Measurements from ENCODE around the gene MFSD6.
"Not testable (repeated sequence)": the region's sequence is repeated elsewhere in the genome, so short reads cannot be mapped to it uniquely, and the experiment has no call there.

Gene MFSD6

DNA sequence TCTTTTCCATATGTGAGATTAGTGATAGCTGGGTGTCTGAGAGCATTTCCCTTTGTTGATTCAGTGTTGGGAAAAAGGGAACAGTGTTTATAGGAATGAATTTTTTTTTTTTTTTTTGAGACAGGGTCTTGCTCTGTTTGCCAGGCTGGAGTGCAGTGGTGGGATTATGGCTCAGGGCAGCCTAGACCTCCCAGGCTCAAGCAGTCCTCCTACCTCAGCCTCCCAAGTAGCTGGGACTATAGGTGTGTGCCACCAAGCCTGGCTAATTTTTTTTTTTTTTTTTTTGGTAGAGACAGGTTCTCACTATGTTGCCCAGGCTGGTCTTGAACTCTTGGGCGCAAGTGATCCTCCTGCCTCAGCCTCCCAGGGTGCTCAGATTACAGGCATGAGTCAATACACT is 60.2 kb downstream of the MFSD6 start:
- DNase-seq = not testable (repeated sequence)

DNA sequence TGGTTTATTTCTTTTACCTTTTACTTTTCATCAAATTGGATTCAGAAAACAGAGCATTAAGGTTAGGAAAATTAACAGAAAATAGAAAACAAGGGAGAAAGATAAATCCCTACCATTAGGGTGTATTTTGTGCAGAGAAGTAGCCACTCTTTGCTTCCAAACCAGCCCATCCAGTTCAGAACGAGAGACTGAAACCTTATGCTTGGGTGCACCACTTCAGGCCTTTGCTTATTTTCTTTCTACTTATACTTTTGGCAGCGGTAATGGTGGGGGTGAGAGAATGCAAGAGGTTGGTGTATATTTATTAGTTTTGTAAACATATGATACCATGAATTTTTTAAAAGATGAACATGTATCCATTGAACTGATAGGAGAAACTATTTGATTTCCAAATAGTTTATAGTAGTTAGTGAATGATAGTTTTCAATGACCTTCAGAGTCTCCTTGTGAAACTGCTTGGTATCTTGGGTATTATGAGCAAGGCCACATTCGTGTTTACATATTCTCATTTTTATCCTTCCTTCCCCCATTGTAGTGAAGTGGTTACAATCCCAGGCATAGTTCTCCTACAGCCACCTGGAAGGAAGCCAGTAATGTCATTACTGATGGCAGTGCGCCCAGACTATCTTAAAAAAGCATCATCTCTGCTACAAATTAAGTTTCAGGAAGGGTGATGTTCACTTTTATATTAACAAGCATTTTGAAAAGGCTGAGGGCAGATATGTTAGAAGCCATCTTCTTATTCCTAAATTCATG is 60.8 kb downstream of the MFSD6 start:
- peak; percentile 93 for DNase-seq

DNA sequence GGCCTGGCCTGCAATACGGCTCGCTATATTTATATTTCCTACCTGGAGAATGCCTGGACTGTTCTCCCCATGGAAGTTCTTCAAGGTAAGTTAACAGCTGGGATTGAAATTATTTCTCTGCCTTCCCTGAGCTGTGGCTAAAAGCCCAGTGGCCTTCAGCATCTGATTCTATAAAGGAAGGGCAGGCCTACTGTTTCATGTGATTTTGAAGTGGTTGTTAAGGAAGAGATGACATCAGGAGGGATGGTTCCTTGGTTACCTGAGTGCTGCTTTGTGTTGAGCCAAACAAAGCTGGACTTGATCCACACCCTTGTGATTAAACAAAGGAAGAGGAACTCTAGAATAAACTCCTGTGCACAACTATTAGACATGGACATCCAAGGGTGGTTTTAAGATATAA is 61.6 kb downstream of the MFSD6 start:
- peak; percentile 38 for DNase-seq

DNA sequence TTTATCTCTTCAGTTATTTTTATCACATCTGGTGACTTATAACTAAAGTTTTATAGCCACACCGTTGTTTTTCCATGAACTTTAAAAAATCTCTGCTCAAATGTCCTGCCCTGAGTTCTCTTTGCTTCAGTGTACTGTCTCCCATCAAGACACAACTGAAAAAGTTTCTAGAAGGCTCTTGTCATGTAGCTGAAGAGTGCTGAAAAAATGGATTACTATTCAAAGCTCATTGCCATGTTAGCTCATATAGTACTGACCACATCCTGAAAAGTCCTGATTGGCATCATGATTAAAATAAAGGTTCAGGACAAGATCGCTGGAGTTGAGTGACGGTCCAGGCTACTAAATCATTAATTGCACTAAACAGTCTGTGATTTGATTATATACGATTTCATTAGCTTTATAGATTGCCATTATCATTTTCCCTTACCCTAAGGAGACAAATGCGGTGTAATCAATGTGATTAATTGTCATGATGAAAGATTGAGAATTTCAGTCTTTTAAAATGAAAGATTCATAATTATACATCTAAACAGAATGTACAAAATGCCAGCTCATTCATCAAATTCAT is 62.2 kb downstream of the MFSD6 start:
- DNase-seq = no peak

DNA sequence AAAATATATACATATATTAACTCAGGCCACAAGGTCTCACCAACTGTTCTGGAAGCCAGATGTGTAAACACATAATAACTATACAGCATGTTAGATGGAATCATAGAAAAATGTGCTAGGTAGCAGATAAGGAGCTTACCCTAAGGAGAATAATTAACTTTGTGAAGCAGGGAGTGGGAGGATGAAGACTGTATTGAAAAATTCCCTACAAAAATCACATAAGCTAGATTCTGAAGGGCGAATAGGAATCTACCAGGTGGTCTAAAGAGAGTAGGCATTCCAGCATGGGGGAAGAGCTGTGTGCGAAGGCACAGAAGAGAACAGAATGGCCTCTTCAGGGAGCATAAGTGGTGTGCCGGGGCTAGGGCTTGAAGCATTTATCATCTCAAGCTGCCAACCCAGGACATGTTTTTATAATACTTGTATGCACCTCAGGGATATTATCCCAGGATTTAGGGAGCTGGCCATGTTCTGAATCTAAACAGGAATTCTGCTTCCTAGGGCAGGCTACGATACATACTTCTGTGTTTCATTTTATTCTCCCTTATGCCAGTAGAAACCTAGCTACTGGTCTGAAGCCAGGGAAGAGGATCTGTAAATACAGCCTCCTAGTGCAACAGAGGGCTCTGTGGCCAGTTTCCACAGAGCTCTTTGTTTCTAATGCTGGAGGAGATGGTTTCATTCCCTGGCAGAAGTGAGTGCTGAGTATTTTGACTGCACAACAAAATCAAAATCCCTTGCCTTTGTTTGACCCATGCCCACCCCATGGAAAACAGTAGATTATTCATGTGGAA is 69.7 kb downstream of the MFSD6 start:
- DNase-seq = peak; percentile 28

DNA sequence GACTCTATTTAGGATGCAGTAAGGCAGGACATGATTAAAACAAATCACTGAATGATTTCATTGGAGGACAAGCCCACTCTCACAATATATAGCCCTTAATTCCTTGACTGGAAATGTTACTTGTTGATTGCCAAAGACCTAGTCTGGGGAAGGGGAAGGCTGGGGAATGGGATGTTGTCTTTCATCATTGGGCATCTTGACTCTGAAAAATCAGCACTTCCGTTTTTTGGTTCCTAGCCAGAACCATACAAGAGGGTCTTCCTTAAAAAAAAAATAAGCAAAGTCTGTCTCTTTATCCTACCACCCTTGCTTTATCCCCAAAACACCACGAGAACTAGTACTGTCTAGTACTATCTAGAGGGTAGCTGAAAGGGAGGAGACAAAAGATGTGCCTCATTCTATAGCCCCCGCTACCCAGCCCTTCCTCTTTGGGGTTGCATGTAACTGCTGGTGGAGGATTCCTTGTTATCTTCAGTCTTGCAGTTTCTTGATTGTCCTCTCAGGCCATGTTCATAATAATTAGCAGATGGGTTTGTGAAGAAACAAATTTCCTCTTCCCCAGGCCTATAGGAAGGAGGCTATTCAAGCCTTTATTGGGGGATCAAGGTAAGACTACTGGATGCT is 70.5 kb downstream of the MFSD6 start:
- DNase-seq = no peak

DNA sequence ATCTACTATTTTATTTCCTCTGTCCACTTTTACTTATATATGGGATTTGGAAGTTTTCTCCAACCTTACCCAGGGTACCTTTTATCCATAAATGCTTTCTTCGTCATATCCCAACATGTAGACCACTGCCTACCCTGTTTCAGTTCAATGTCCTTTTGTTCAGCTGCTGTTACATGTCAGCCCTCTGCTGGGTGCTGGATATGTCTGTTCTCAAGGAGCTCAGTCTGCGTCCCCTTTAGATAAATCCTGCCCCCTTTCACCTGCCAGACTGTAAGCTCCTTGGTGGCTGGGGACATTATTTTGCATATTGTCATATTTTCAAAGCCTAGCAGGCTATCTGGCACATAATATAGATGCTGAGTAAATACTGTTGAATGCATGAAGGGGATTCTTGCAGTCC is 73.2 kb downstream of the MFSD6 start:
- no peak for DNase-seq

DNA sequence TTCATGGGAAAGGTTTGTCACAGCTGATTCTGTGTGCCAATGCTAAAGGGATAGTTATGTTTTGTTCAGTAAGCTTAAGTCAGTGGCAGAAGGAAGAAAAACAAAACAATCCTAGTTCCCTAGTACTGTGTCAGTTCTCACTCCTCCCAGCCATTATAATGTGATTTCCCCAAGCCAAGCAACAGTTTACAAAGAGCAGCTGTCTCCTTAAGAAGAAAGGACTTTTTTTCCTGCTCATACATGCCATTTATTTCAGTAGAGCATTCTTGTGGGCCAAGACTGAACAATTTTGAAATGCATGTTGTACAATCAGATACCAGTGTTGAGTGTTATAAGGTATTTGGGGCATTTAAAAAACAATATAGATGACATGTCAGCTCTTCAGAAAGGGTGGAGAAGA is 74.3 kb downstream of the MFSD6 start:
- DNase-seq = no peak

DNA sequence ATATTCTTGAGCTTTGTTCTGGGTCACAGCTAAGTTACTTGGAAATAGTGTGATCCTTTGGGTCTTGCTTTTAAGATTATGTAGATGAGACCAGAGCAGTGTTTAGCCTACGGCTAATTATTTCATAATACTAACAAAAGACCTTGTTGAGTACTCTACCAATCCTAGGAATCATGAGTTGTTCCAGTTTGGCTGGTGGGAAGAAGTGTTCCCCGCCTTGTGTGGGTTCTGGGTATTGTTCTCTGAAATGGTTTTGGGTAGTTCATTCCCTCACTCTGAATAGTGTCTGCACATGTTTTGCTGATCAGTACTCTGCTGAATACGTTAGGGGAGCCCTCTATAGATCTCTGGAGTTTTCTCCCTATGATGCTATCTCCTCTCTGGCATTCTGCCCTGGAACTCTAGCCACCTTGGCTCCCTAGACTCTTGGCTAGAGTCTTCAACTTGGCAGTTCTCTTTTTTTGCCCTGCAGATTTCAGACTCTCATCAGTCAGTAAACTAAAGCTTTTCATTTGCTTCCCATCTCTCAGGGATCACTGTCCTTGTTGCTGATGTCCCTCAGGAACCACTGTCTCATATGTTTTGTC is 78.0 kb downstream of the MFSD6 start:
- no peak for DNase-seq

DNA sequence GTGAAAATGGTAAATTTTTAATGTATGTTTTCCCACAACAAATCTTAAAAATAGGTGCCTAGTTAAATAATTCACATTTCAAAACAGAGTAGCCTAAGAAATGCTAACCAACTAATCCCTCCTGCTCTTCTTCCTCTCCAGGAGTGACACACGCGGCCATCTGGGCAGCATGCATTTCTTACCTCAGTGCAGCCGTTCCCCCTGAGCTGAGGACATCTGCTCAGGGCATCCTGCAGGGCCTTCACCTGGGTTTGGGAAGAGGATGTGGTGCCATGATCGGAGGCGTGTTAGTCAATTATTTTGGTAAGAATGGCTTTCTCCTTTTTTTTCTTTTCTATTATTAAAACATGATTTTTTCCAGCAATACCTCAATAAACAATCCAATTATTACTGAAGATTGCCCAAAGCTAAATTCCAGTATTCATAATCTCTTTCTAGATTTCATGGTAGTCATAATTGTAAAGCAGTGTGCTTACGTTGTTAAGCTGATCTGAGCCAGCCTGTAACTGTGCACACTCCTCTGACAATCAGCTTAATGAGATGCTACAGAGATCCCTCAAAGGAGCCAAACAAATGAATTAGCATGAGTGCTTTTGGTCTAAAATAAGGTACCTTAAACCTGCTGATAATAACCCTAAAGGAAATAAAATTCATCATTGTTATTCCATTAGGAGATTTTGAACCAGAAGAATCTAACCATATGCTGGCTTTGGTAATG is 80.5 kb downstream of the MFSD6 start:
- no peak for DNase-seq

DNA sequence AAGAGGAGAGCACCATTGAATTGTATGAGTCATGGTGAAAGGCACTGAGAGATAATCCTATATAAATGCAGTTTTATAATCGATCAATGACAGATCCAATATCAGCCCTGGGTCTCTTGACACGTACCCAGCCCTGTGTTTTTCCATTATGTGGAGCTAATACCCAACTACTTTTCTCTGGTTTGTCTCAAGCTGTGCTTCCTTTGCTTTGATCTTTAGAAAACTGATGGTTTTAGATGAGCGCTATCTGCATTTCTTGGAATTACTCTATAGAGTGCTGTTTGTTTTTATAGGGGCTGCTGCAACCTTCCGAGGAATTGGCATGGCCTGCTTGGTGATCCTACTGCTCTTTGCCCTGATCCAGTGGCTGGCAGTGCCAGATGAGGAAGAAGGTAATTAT is 81.3 kb downstream of the MFSD6 start:
- no peak for DNase-seq

DNA sequence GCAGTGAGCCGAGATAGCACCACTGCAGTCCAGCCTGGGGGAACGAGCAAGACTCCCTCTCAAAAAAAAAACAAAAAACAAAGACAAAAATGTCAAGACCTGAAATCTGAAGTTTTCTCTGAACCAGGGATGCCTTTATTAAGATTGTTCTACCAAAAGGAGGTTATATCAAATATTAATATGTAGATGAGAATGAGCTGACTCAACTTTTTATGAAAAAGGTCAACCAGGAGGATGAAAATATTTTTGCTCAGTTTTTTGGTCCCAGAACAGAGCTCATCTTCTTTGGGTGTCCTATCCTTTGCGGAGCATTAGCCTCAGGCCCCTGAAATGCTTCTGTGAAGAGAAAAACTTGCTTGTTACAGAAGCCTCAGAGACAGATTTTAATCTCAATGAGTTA is 82.3 kb downstream of the MFSD6 start:
- no peak for DNase-seq

DNA sequence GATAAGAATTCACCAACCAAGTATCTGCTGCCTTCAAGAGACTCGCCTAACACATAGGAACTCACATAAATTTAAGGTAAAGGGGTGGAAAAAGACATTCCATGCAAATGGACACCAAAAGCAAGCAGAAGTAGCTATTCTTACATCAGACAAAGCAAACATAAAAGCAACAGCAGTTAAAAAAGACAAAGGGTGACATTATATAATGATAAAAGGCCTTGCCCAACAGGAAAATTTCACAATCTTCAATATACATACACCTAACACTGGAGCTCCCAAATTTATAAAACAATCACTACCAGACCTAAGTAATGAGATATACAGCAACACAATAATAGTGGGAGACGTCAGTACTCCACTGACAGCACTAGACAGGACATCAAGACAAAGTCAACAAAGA is 84.9 kb downstream of the MFSD6 start:
- no peak for DNase-seq

DNA sequence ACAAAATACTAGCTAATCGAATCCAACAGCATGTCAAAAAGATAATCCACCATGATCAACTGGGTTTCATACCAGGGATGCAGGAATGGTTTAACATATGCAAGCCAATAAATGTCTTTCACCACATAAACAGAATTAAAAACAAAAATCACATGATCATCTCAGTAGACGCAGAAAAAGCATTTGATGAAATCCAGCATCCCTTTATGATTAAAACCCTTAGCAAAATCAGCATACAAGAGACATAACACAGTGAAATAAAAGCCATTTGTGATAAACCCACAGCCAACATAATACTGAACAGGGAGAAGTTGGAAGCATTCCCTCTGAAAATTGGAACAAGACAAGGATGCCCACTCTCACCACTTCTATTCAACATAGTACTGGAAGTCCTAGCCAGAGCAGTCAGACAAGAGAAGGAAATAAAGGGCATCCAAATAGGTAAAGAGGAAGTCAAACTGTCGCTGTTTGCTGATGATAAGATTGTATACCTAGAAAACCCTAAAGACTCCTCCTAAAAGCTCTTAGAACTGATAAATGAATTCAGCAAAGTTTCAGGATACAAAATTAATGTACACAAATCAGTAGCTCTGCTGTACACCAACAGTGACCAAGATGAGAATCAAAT is 86.6 kb downstream of the MFSD6 start:
- DNase-seq = not testable (repeated sequence)

DNA sequence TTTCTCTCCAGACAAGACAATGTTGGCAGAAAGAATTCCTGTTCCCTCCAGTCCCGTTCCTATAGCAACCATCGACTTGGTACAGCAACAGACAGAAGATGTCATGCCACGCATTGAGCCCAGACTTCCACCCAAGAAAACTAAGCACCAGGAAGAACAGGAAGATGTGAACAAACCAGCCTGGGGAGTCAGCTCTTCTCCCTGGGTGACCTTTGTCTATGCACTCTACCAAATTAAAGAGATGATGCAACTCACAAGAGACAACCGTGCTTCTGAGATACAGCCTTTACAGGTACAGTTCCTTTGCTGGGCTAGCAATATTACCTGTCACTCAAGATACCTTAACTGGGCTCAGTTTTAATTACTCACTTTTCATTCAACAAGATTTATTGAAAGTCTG is 89.3 kb downstream of the MFSD6 start:
- DNase-seq = peak; percentile 17

DNA sequence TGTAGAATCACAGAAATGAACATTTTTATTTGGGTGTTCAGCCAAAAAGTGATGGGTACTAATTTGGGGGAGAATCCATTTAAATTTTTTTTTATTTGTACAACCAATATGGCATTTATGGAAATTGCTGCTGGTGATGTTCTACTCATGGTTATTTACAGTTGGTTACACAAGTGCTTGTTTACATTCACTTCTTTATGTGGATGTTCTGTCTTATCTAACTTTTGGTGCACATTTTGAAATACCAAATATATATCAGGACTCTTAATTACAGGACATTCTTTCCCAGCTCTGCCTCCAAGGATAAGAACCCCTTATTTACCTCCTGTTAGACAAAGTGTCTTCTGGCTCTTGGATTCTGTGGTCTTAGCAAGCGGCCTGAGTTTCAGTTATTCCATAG is 91.1 kb downstream of the MFSD6 start:
- DNase-seq = no peak

DNA sequence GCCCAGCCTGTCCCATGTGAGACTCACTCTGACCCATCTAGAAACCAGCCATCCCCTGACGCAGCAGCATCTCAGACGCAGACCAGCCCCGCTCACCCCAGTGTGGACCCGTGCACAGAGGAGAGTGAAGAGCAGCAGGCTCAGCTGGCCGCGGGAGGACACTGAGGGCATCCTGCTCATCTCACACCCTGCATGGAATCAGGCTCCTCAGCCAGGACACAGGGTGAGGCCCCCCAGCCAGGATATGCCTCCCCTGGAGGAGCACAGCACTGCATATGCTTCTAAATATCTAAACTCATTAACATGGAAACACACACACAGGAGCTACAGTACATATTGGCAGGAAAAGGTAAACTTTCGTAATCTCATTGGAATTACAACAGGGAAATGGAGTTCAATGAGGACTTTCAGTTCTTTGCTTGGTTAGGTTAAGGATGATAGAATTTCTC is 91.9 kb downstream of the MFSD6 start:
- no peak for DNase-seq

DNA sequence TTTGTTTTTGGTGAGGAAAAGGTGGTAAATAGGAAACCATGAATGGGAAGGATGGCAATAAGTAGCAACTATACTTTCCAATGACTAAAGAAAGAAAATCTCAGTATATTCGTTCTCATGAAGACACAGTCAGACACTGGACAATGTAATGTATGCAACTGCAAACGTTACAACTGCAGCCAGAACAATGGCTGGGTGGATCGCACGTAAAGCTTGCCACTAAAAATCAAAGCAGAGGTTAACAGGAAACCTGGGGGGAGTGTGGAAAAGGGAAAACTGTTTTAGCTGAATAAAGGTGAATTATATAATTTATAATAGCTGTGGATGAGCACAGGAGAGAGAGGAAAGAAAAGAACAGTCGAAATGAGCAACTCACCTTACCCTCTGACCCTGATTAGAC is 93.1 kb downstream of the MFSD6 start:
- DNase-seq = no peak

DNA sequence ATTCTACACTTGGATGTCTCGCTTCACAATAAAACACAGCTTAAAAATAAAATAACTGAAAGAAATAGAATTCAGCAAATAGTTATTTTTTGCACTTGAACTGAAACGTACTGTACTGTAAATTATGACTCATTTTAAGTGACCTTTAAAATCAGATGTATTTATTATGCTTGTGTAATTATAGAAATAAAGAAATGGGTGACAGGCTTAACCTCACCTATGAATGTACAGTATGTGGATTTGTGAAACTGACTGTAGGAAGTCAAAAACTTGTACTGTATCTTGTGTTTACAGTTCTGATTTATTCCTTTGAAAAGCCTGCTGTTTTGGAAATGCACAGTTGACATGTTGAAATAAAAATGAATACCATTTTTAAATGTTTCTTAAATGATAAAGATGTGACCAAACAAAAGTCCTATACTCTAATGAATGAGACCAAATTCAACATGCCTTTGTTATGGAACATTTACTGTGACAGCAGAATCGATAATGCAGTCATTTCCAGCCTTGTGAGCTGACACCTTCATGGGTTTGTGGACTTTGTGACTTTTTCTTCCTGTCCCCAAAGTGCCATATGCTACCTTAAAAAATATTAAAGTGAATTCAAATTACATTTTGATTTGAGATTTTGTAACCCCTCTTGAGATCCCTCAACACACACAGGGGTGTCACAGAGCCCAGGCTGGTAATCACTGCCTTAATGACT is 93.7 kb downstream of the MFSD6 start:
- no peak for DNase-seq

DNA sequence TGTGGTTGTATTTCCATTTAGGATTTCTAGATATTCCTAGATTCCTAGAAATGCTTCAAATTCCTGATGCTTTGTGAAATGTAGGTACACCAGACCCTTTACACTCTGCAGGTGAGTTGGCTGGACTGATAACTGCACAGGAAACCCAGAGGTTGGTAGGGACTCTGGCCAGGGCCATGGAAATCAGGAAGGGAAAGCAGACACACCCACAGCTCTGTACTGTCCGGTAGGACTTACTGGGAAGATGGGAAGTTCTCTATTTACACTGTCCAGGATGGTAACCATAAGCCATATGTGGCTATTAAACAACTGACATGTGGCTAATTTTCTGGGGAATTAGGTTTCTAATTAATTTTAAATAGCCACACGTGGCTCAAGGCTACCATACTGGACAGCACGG is 94.9 kb downstream of the MFSD6 start:
- DNase-seq = no peak

DNA sequence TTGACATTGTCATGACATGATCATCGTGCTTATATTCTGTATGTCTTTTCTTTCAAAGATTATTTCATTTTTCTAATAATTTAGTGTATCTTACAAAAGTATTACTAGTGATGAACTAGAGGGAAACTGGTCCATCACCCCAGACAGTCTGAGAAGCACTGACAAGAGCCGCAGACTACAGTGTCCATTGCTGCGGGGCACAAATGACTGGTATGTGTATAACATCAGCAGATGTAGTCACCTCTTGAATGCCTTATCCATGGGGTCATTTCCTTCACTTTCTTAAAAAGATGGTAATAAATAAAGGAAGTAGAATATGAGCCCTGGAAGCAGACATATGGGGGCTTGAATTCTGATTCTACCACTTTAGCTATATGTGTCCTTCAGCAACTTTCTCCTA is 96.8 kb downstream of the MFSD6 start:
- no peak for DNase-seq
